GM12875 (cell line): Measurements from ENCODE around the gene ALOX12.

Source experiments
- H3K4me3 ChIP-seq: one replicate; pipeline ENCODE4 v1.5.1; 2011; ENCODE audit warnings: low read depth, low read length, control low read depth
- CTCF ChIP-seq: IDR thresholded peaks from 2 replicates; pipeline ENCODE4 v1.5.1; 2011; ENCODE audit warnings: low read depth, mild to moderate bottlenecking, control low read depth, inconsistent platforms, low read length, moderate library complexity, borderline replicate concordance; ENCODE audit not compliant: insufficient read depth

The ALOX12 gene

GRCh38 chr17:7029659-7030058 is 33.8 kb downstream of the ALOX12 start:
- TF ChIP-seq CTCF, result no peak
- H3K4me3 ChIP-seq, result no peak overlapping the region

- no peak for TF ChIP-seq CTCF
- H3K4me3 ChIP-seq, result peak overlapping the region; percentile 89
Measured at GRCh38 chr17:7034955-7035590, 39.2 kb downstream of the ALOX12 start.

GRCh38 chr17:7035591-7036368 is 39.9 kb downstream of the ALOX12 start, which contains the start of gene SLC16A13:
SLC16A13 (plus strand) TSS chr17:7036015; CDS start chr17:7036383, 368 bp downstream.
- no peak for TF ChIP-seq CTCF
- peak within 1 kb of the TSS; percentile 89 for H3K4me3 ChIP-seq

GRCh38 chr17:7038025-7038862 is 42.4 kb downstream of the ALOX12 start:
- 0 out of 2 replicates have a peak, but pooled peaks have one; percentile 9 for TF ChIP-seq CTCF
- H3K4me3 ChIP-seq, result no peak overlapping the region

- H3K4me3 ChIP-seq, result no peak overlapping the region
- TF ChIP-seq CTCF, result no peak
Measured at GRCh38 chr17:7039832-7040231, 44.0 kb downstream of the ALOX12 start.

- H3K4me3 ChIP-seq, result peak overlapping the region; percentile 1
- no peak for TF ChIP-seq CTCF
Measured at GRCh38 chr17:7041607-7042500, 46.0 kb downstream of the ALOX12 start.
